GM21825 (cell line): ENCODE measurements around the gene GNAQ.
"Not testable (repeated sequence)": the region's sequence is repeated elsewhere in the genome, so short reads cannot be mapped to it uniquely, and the experiment has no call there.

Source experiments
- ATAC-seq: cut with Tn5 transposase; IDR thresholded peaks from one replicate; pipeline ENCODE4 v1.9.1; 2021; ENCODE audit warnings: mild to moderate bottlenecking, moderate library complexity; ENCODE audit not compliant: unreplicated experiment

The GNAQ gene

GRCh38 chr9:77750981-77751340, 280.6 kb downstream of the GNAQ start:
- ATAC-seq = no peak

GRCh38 chr9:77750284-77750683, 281.3 kb downstream of the GNAQ start:
- ATAC-seq = no peak

- no peak for ATAC-seq
Measured at GRCh38 chr9:77748214-77748772, 283.3 kb downstream of the GNAQ start.

GRCh38 chr9:77747163-77747562, 284.4 kb downstream of the GNAQ start:
- ATAC-seq = no peak

- ATAC-seq = no peak
Measured at GRCh38 chr9:77744841-77745430, 286.7 kb downstream of the GNAQ start.

- ATAC-seq = no peak
Measured at GRCh38 chr9:77743386-77743785, 288.2 kb downstream of the GNAQ start.

GRCh38 chr9:77738932-77739331, 292.7 kb downstream of the GNAQ start:
- ATAC-seq = no peak

GRCh38 chr9:77735494-77735893, 296.1 kb downstream of the GNAQ start:
- no peak for ATAC-seq

GRCh38 chr9:77731930-77732329, 299.7 kb downstream of the GNAQ start:
- ATAC-seq = no peak

- no peak for ATAC-seq
Measured at GRCh38 chr9:77731008-77731698, 300.5 kb downstream of the GNAQ start.

GRCh38 chr9:77729177-77729576, 302.4 kb downstream of the GNAQ start:
- no peak for ATAC-seq

GRCh38 chr9:77726814-77727213, 304.8 kb downstream of the GNAQ start:
- no peak for ATAC-seq

- ATAC-seq = no peak
Measured at GRCh38 chr9:77726289-77726688, 305.3 kb downstream of the GNAQ start.

GRCh38 chr9:77725820-77726219, 305.8 kb downstream of the GNAQ start:
- no peak for ATAC-seq

GRCh38 chr9:77725046-77725694, 306.4 kb downstream of the GNAQ start:
- no peak for ATAC-seq

- ATAC-seq = not testable (repeated sequence)
Measured at GRCh38 chr9:77721156-77721555, 310.5 kb downstream of the GNAQ start.

- no peak for ATAC-seq
Measured at GRCh38 chr9:77719321-77719720, 312.3 kb downstream of the GNAQ start.

- ATAC-seq = not testable (repeated sequence)
Measured at GRCh38 chr9:77718298-77718640, 313.3 kb downstream of the GNAQ start.

- ATAC-seq = not testable (repeated sequence)
Measured at GRCh38 chr9:77717608-77718297, 313.9 kb downstream of the GNAQ start.

GRCh38 chr9:77714077-77714549, 317.5 kb downstream of the GNAQ start:
- ATAC-seq = no peak

GRCh38 chr9:77712533-77713130, 319.0 kb downstream of the GNAQ start:
- no peak for ATAC-seq
